SK-N-MC (cell line): Measurements from ENCODE around the gene CFAP73.

Experiments used
- DNase-seq: peaks from one replicate; pipeline ENCODE4 v3.0.0-alpha.2; 2011; ENCODE audit warnings: low read depth, low spot score
- H3K27ac ChIP-seq: fragments of 200-600 bp; sonication (generic); 2 replicates; pipeline ENCODE4 v1.5.1; 2016; ENCODE audit warnings: mixed run types
- H3K36me3 ChIP-seq: fragments of 200-600 bp; sonication (generic); 2 replicates; pipeline ENCODE4 v1.6.1; 2017; ENCODE audit warnings: antibody characterized with exemption, low read length, mixed read lengths; ENCODE audit not compliant: insufficient read depth
- H3K4me3 ChIP-seq: fragments of 200-600 bp; sonication (generic); 2 replicates; pipeline ENCODE4 v1.5.1; 2016
- H3K9ac ChIP-seq: fragments of 200-600 bp; sonication (generic); 2 replicates; pipeline ENCODE4 v1.8.0; 2017; ENCODE audit warnings: mixed run types, mixed read lengths; ENCODE audit not compliant: insufficient read length
- H3K9me3 ChIP-seq: fragments of 200-600 bp; sonication (generic); 2 replicates; pipeline ENCODE4 v1.6.1; 2017; ENCODE audit warnings: low read depth, mild to moderate bottlenecking, antibody characterized with exemption, low read length, moderate library complexity, mixed read lengths
- EZH2 ChIP-seq: fragments of 200-600 bp; sonication (generic); IDR thresholded peaks from one replicate; pipeline ENCODE4 v1.6.1; 2017; ENCODE audit warnings: antibody characterized with exemption
- FOXP2 ChIP-seq: optimal IDR thresholded peaks from 2 replicates; pipeline ENCODE3; 2011; ENCODE audit warnings: mild to moderate bottlenecking, moderate library complexity; ENCODE audit not compliant: insufficient read depth; ENCODE audit errors: extremely low read length, control extremely low read depth
- POLR2AphosphoS5 ChIP-seq: IDR thresholded peaks from 2 replicates; pipeline ENCODE4 v1.6.1; 2012; ENCODE audit warnings: mild to moderate bottlenecking, low read depth, low read length, borderline replicate concordance

The CFAP73 gene

DNA sequence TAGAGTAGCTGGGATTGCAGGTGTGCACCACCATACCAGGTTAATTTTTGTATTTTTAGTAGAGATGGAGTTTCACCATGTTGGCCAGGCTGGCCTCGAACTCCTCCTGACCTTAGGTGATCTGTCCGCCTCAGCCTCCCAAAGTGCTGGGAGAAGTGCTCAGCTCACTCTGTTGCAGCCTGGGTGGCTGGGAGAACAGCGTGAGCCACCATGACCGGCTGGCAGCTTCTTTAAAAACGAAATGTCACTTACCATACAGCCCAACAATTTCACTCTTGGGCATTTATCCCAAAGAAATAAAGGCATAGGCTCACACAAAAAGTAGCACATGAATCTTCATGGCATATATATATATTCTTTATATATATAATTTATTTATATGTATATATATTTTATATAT, 4.7 kb upstream of the CFAP73 start:
- Histone ChIP-seq H3K27ac (no peak overlapping the region), H3K4me3 (no peak overlapping the region), H3K9ac (no peak overlapping the region), H3K9me3 (no peaks in the 10 kb centered on the region), H3K36me3 (no peaks in the 10 kb centered on the region)
- TF ChIP-seq POLR2AphosphoS5, result no peak
- no peak for TF ChIP-seq FOXP2
- no peak for DNase-seq

- no peaks in the 10 kb centered on the region for H3K9me3 ChIP-seq
- H3K27ac ChIP-seq, result no peak overlapping the region
- no peak overlapping the region for H3K9ac ChIP-seq
- TF ChIP-seq FOXP2 (no peak), POLR2AphosphoS5 (no peak), EZH2 (no peak)
- DNase-seq, result no peak
- H3K4me3 ChIP-seq, result no peak overlapping the region
- H3K36me3 ChIP-seq, result no peaks in the 10 kb centered on the region
Observed at GRCh38 chr12:113145720-113146551, 3.6 kb upstream of the CFAP73 start.

DNA sequence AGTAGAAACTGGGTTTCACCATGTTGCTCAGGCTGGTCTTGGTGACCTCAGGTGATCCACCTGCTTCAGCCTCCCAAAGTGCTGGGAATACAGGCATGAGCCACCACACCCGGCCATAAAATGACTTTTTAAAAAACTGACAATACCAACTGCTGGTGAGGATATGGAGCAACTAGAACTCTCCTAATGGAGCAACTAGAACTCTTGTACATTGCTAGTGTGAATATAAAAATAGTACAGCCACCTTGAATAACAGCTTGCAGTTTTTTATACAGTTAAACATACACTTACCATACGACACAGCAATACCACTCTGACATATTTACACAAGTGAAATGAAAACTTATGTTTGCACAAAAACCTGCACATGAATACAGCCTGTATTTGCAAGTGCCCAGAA, 2.5 kb upstream of the CFAP73 start:
- Histone ChIP-seq H3K9ac (no peak overlapping the region), H3K36me3 (no peaks in the 10 kb centered on the region), H3K27ac (no peak overlapping the region), H3K4me3 (no peak overlapping the region), H3K9me3 (no peaks in the 10 kb centered on the region)
- no peak for DNase-seq
- TF ChIP-seq POLR2AphosphoS5, result no peak
- no peak for TF ChIP-seq EZH2
- no peak for TF ChIP-seq FOXP2

GRCh38 chr12:113151655-113152054, 2.1 kb downstream of the CFAP73 start:
- no peak for TF ChIP-seq POLR2AphosphoS5
- Histone ChIP-seq H3K27ac (no peak overlapping the region), H3K4me3 (no peak overlapping the region), H3K9ac (no peak overlapping the region), H3K36me3 (no peaks in the 10 kb centered on the region), H3K9me3 (no peaks in the 10 kb centered on the region)
- DNase-seq, result no peak

- H3K4me3 ChIP-seq, result peak overlapping the region; percentile 81
- H3K27ac ChIP-seq, result no peak overlapping the region
- peak overlapping the region; percentile 41 for H3K9ac ChIP-seq
- no peaks in the 10 kb centered on the region for H3K9me3 ChIP-seq
- no peaks in the 10 kb centered on the region; the same call in 1 of the 2 replicates for H3K36me3 ChIP-seq
- TF ChIP-seq EZH2 (no peak), POLR2AphosphoS5 (no peak), FOXP2 (no peak)
- DNase-seq, result no peak
Observed at GRCh38 chr12:113152196-113152834, 2.8 kb downstream of the CFAP73 start.

- no peaks in the 10 kb centered on the region for H3K9me3 ChIP-seq
- no peak overlapping the region for H3K27ac ChIP-seq
- DNase-seq, result no peak
- H3K4me3 ChIP-seq, result peak overlapping the region; percentile 81
- peaks cover under 1% of the 10 kb centered on the region; the same call in 1 of the 2 replicates for H3K36me3 ChIP-seq
- no peak for TF ChIP-seq FOXP2
- no peak for TF ChIP-seq EZH2
- TF ChIP-seq POLR2AphosphoS5, result no peak
- H3K9ac ChIP-seq, result peak overlapping the region; percentile 41
Observed at GRCh38 chr12:113152835-113153814, 3.6 kb downstream of the CFAP73 start.

DNA sequence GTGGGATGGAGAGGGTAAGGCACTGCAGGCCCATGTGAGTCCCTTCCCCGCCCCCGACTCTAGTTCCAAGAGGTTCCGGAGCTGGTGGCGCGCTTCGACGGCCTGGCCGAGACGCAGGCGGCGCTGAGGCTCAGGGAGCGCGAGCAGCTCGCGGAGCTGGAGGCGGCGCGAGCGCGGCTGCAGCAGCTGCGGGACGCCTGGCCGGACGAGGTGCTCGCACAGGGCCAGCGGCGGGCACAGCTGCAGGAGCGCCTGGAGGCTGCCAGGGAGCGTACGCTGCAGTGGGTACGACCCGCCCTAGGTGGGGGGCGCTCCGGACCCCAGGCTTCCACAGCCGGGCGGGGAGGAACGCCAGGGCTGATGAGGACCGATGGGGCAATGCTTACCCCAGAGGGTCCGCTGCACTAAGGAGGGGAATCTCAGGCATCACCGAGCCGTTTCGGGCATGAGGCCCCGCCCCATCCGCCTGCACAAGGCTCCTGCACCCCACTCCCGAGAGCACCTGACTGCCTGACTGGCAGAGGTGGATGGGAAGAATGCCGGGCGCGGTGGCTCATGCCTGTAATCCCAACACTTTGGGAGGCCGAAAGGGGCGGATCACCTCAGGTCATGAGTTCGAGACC, 4.9 kb downstream of the CFAP73 start:
- peaks cover 14% of the 10 kb centered on the region for H3K36me3 ChIP-seq
- H3K4me3 ChIP-seq, result no peak overlapping the region
- TF ChIP-seq FOXP2 (no peak), POLR2AphosphoS5 (no peak), EZH2 (no peak)
- no peak overlapping the region for H3K27ac ChIP-seq
- no peak for DNase-seq
- no peaks in the 10 kb centered on the region for H3K9me3 ChIP-seq
- H3K9ac ChIP-seq, result no peak overlapping the region
